GM19035 (cell line): ENCODE measurements around the gene PRR13.
"Not testable (repeated sequence)": the region's sequence is repeated elsewhere in the genome, so short reads cannot be mapped to it uniquely, and the experiment has no call there.

Experiments
- ATAC-seq: cut with Tn5 transposase; IDR thresholded peaks from one replicate; pipeline ENCODE4 v1.9.1; 2021; ENCODE audit not compliant: unreplicated experiment

The PRR13 gene

GRCh38 chr12:53441040-53441833, at the start of gene PRR13:
TSS of gene PRR13 (plus strand) at chr12:53441734. CDS start at chr12:53442715, 981 bp downstream.
- peak; percentile 98 for ATAC-seq

DNA sequence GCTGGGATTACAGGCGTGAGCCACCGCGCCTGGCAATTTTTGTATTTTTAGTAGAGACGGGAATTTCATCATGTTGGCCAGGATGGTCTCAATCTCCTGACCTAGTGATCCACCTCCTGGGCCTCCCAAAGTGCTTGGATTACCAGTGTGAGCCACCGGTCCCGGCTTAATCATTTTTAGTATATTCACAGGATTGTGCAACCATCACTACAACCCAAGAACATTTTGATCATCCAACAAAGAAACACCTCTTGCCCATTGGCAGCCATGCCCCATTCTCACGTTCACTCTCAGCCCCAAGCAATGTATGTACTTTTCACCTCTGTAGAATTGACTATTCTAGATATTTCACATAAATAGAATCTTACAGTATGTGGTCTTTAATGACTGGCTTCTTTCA, 41.6 kb upstream of the PRR13 start:
- no peak for ATAC-seq

- ATAC-seq, result not testable (repeated sequence)
Observed at GRCh38 chr12:53402351-53402750, 39.2 kb upstream of the PRR13 start.

DNA sequence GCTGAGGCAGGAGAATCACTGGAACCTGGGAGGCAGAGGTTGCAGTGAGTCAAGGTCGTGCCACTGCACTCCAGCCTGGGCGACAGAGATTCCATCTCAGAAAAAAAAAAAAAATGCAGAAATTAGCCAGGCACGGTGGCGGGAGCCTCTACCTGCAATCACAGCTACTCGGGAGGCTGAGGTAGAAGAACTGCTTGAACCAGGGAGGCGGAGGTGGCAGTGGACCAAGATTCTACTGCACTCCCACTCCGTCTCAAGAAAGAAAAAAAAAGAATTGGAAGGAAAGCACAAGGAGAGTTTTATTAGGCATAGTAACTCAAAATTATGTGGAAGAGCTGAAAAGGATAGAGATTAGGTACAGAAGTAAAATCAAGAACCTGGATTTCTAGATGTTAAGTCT, 38.7 kb upstream of the PRR13 start:
- ATAC-seq, result no peak

DNA sequence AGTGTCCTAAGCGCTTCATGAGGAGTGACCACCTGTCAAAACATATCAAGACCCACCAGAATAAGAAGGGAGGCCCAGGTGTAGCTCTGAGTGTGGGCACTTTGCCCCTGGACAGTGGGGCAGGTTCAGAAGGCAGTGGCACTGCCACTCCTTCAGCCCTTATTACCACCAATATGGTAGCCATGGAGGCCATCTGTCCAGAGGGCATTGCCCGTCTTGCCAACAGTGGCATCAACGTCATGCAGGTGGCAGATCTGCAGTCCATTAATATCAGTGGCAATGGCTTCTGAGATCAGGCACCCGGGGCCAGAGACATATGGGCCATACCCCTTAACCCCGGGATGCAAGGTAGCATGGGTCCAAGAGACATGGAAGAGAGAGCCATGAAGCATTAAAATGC, 30.6 kb upstream of the PRR13 start:
- ATAC-seq, result no peak

DNA sequence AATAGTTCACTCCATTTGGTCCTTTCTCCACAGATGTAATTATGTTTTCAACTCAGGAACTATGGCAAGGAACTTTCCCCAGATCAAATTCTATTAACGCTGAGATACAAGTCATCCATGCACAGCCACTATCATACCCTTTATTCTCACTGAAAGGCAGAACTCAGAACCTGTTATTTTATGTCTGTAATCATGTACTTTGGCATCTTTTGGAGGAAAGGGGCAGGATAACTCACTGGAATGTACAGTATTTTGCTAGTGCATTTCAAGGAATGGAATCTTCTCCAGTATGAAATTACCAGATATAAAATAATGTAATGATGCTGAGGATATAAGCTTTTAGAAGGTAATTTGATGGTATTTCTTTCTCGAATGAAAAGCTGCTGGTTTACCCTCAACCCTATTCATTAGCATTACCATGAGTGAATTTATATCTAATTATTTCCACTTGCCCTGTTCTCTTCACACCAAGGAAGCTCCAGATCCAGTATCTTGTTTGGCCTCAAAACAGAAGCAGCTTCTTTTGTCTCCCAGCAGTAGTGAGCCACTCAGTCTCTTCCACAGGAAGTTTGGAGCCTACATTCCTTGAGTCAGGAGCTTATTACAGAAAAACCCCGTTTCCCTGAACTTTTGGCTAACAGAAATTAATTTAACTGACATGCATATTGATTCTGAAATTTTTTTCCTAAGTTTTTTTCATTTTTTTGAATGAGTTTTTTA, 27.9 kb upstream of the PRR13 start:
- no peak for ATAC-seq

DNA sequence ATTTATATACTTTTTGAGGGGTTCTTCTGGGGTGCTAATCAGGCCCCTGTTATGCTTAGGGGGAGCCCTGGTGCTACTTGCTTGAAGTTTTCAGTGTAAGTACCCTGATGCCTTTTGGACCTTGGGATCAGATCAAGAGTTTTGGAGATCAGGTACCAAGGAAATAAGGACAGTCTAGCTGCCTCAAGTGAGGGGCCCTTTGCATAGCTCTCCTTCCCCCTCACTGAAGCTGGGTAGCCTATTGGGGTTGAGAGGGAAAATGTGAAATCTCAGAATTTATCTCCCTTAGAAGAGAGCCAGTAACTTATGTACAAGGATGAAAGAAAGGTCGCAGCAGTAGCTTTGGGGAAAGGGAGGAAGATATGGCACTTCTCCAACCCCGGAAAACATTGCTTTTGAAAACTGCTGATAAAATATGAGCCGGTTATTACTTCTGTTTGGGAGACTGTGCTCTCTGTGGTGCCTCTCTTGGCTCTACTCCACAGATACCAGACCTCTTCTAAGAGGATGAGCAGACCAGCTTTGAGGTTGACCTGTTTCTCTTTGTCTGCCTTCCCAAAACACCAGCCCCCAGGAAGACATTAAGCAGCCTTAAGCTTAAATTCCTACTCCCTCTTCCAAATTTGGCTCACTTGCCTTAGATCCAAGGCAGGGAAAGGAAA, 26.6 kb upstream of the PRR13 start:
- no peak for ATAC-seq

GRCh38 chr12:53415752-53416389, 25.7 kb upstream of the PRR13 start:
- ATAC-seq, result not testable (repeated sequence)

GRCh38 chr12:53417291-53417816, 24.2 kb upstream of the PRR13 start:
- not testable (repeated sequence) for ATAC-seq

- no peak for ATAC-seq
Observed at GRCh38 chr12:53418221-53418620, 23.3 kb upstream of the PRR13 start.

DNA sequence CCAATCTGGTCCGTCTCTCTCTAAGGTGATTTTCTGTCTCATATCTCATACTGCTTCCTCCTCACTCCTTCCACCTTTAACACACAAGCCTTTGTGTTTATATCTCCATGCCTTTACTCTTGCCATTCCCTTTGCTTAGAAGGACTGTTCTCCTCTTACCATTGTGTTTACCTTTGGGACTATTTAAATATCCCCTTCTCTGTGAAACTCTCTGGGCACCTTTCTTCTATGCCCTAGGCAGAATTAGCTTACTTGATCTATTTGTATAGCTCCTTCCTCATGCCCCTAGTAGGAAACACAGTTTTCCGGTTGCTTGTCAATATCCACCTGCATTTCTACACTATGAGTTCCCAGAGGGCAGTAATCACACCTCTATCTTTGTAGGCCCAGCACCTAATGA, 21.8 kb upstream of the PRR13 start:
- no peak for ATAC-seq

GRCh38 chr12:53422247-53422646, 19.3 kb upstream of the PRR13 start:
- ATAC-seq, result not testable (repeated sequence)

- ATAC-seq, result no peak
Observed at GRCh38 chr12:53423597-53423996, 17.9 kb upstream of the PRR13 start, which contains the start of gene AMHR2. TSS of gene AMHR2 (plus strand) at chr12:53423855. CDS start at chr12:53423935, 80 bp downstream.

DNA sequence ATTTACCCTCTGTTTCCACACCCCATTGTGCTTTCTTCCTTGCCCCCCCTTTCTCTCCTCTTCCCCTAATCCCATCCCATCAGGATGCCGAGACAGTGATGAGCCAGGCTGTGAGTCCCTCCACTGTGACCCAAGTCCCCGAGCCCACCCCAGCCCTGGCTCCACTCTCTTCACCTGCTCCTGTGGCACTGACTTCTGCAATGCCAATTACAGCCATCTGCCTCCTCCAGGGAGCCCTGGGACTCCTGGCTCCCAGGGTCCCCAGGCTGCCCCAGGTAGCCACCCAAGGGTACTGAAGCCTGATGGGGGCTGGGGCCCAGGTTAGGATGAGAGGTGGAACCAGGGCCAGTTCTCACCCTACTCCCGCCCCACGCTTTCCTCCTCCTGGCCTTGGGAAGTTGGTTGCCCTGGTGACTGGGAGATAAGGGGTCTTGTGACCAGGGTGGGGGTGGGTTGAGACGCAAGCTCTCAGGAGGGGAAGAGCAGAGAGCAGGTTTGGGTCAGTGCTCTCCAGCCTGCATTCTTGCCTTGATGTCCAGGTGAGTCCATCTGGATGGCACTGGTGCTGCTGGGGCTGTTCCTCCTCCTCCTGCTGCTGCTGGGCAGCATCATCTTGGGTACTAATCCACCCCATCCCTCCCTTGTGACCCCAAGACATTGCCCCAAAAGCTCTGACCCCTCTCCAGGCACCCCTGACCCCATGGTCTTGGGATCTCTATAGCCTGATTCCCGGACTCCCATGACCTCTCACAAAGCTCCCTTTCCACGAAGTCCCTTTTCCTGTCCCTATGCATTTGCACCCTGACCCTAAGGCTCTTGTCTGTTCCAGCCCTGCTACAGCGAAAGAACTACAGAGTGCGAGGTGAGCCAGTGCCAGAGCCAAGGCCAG, 16.7 kb upstream of the PRR13 start:
- no peak for ATAC-seq

DNA sequence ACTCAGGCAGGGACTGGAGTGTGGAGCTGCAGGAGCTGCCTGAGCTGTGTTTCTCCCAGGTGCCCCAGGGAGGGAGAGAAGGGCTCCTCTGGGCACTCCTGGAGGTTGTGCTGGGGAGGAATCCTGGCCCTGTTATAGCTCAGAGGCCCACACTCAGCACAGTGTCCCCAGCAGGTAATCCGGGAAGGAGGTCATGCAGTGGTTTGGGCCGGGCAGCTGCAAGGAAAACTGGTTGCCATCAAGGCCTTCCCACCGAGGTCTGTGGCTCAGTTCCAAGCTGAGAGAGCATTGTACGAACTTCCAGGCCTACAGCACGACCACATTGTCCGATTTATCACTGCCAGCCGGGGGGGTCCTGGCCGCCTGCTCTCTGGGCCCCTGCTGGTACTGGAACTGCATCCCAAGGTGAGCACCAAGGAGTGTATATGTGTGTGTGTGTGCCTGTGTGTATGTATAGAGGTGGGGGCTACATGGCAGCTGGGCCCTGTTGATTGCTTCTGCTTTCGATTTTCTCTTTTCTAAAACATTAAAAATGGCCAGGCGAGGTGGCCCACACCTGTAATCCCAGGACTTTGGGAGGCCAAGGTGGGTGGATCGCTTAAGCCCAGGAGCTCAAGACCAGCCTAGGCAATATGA, 15.9 kb upstream of the PRR13 start:
- no peak for ATAC-seq

DNA sequence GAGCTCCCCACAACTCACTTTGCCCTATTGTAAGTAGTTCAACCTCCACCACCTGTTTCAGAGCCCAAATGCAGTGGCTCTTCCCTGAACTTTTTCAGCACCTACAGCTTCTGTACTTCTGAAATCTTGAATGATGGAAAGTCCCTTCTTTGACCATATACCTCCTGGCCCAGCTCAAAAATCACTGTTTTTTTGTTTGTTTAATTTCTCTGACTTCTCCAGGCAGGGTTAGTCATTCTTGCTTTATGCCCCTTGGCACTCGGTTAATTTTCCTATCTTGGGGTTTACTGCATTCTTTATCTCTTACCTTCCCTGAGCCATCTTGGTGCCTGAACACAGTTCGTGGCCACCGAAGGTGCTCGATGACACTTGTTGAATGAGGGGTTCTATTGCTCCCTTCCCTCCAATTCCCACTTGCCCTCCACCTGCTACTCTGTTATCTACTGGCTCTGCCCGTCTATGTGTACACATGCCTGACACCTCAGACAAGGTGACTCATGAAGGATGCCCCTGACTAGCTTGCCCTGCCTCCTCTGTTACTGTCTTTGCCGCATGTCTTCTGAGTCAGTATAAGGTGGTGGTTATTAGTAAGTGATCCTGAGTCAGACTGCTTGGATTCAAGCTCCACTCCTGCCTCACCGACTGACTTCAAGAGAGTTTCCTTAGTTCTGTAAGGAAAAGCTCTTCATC, 13.5 kb upstream of the PRR13 start:
- ATAC-seq, result no peak

- ATAC-seq, result no peak
Observed at GRCh38 chr12:53428741-53429140, 12.8 kb upstream of the PRR13 start.

- ATAC-seq, result no peak
Observed at GRCh38 chr12:53430116-53430515, 11.4 kb upstream of the PRR13 start.

DNA sequence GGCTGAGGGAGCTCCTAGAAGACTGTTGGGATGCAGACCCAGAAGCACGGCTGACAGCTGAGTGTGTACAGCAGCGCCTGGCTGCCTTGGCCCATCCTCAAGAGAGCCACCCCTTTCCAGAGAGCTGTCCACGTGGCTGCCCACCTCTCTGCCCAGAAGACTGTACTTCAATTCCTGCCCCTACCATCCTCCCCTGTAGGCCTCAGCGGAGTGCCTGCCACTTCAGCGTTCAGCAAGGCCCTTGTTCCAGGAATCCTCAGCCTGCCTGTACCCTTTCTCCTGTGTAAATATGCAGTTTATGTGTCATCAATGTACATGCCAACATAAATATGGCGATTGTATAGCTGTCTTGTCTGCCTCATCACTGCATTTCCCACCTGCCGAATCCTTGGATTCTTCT, 10.3 kb upstream of the PRR13 start:
- ATAC-seq, result no peak
